ENCODE results near the gene RBM12. TPM values are rescaled to one million over a fixed set of nuclear protein-coding genes. Genes with fewer than 3 reads are reported as not detected.

Gene RBM12
- total and polyA plus RNA-seq, 2 of the 8 experiments (the other 6 are each of a cell fraction or from before 2014, with no cell fraction given): 187 to 214 TPM

- no peaks in the 10 kb centered on the region for H4K20me1 ChIP-seq (replicated peaks in 1 of 2; ENCODE audit: control insufficient read depth in 1 of 2, insufficient read depth in 2 of 2, low read length in 2 of 2)
- no peak overlapping the region for H2BK20ac ChIP-seq (ENCODE audit: low read length)
- H3K27ac ChIP-seq (ENCODE audit: low read depth, low read length): no peak overlapping the region
- H3K4ac ChIP-seq (replicated peaks; ENCODE audit: insufficient read length, low read depth, low read length): no peak overlapping the region
- H3K79me1 ChIP-seq (ENCODE audit: low read depth, low read length): no peaks in the 10 kb centered on the region
- no peaks in the 10 kb centered on the region for H3K36me3 ChIP-seq (ENCODE audit: control insufficient read depth in 2 of 4, insufficient read depth in 4 of 4, low read length in 3 of 4)
- WGBS, 2 experiments (ENCODE audit: extremely low coverage in 1 of 2, insufficient coverage in 1 of 2, insufficient read length in 1 of 2, insufficient replicate concordance in 2 of 2, low coverage in 1 of 2, low lambda C conversion rate in 2 of 2, missing lambda C conversion rate in 1 of 2): 93% methylated on average over 9 of the region's 9 CpGs; no CpG with 5 or more reads in 1 of the 2 experiments
- H3K9ac ChIP-seq (replicated peaks in 1 of 4; ENCODE audit: extremely low read depth in 1 of 4, low read depth in 3 of 4, low read length in 3 of 4): no peak overlapping the region
- POLR2A ChIA-PET (ENCODE audit: partially characterized antibody): interaction anchor here (1.0 kb wide), 1 partner anchor 161 kb away, joined by 3 read pairs; the partner anchor contains the start of gene PHF20
- peaks cover 0 to 4% (median 0%) of the 10 kb centered on the region in 4 experiments; a peak in 2 of 7 replicates for H3K27me3 ChIP-seq (replicated peaks in 1 of 4; ENCODE audit: control insufficient read depth in 3 of 4, extremely low read depth in 1 of 4, insufficient read depth in 3 of 4, low read length in 3 of 4)
- H2BK120ac ChIP-seq (replicated peaks; ENCODE audit: low read depth, low read length): no peak overlapping the region
- H2BK15ac ChIP-seq (ENCODE audit: low read length): no peak overlapping the region
- H3K9me3 ChIP-seq (ENCODE audit: insufficient read depth in 2 of 2, low read depth in 1 of 2, low read length in 1 of 2): no peaks in the 10 kb centered on the region
- H2BK5ac ChIP-seq (ENCODE audit: low read depth, low read length): no peak overlapping the region
- no peak for DNase-seq (ENCODE audit: low read depth in 1 of 2, low spot score in 2 of 2)
- no peak overlapping the region for H3K14ac ChIP-seq (ENCODE audit: insufficient read length)
- H2AFZ ChIP-seq (ENCODE audit: low read length): no peak overlapping the region
- H4K8ac ChIP-seq (ENCODE audit: extremely low read depth, insufficient read depth, low read length): no peak overlapping the region
- H2AK5ac ChIP-seq (ENCODE audit: low read depth, low read length): no peak overlapping the region
- no peak overlapping the region for H3K23ac ChIP-seq (ENCODE audit: insufficient read length)
- no peak overlapping the region for H3K4me3 ChIP-seq (ENCODE audit: extremely low read depth in 1 of 4, insufficient read depth in 2 of 4, low read depth in 3 of 4, low read length in 4 of 4)
- no peak overlapping the region for H4K91ac ChIP-seq (replicated peaks; ENCODE audit: insufficient read length, low read length)
- peaks cover 2% of the 10 kb centered on the region; the same call in 1 of the 2 replicates for H3K23me2 ChIP-seq (ENCODE audit: low read depth, low read length)
- H4K5ac ChIP-seq (ENCODE audit: insufficient read length, low read depth, low read length): no peak overlapping the region
- no peaks in the 10 kb centered on the region; a peak in 2 of 7 replicates for H3K4me1 ChIP-seq (replicated peaks in 1 of 4; ENCODE audit: control insufficient read depth in 3 of 4, insufficient read depth in 4 of 4, low read length in 3 of 4)
- H3K18ac ChIP-seq (ENCODE audit: extremely low read depth, low read length): no peak overlapping the region
- no peak overlapping the region for H2BK12ac ChIP-seq (ENCODE audit: low read depth, low read length)
- no peak overlapping the region for H3K4me2 ChIP-seq (ENCODE audit: insufficient read depth in 1 of 2, low read depth in 2 of 2, low read length in 2 of 2)
- no peaks in the 10 kb centered on the region for H3K79me2 ChIP-seq (ENCODE audit: control insufficient read depth in 1 of 2, insufficient read depth in 2 of 2, low read length in 2 of 2)
- H3K56ac ChIP-seq (replicated peaks; ENCODE audit: insufficient read length, low read depth, low read length): no peak overlapping the region
- FAIRE-seq: no peak
- CTCF ChIA-PET (ENCODE audit: partially characterized antibody): interaction anchor here (0.5 to 1.8 kb wide), 8 partner anchors 9 to 344 kb away, joined by 3 to 7 read pairs (median 3); partner anchors contain the start of gene SCAND1
- no peak for TF ChIP-seq EGR1 (IDR thresholded peaks at IDR 0.05; ENCODE audit: borderline replicate concordance, low read depth, low read length)
- TF ChIP-seq CTBP2 (IDR thresholded peaks at IDR 0.05; ENCODE audit: borderline replicate concordance, insufficient read depth, insufficient read length, low read length): no peak
- TF ChIP-seq ATF2 (IDR thresholded peaks at IDR 0.05; ENCODE audit: low read length): no peak
- no peak for TF ChIP-seq ATF3 (IDR thresholded peaks at IDR 0.05; ENCODE audit: insufficient read depth, low read depth, low read length)
- no peak for TF ChIP-seq RAD21 (IDR thresholded peaks at IDR 0.05 in 1 of 2, conservative IDR thresholded peaks at IDR 0.05 in 1 of 2; ENCODE audit: low read depth in 2 of 2, low read length in 2 of 2)
- TF ChIP-seq NRF1 (IDR thresholded peaks at IDR 0.05; ENCODE audit: low read depth, low read length): no peak
- no peak for TF ChIP-seq ASH2L (IDR thresholded peaks at IDR 0.05; ENCODE audit: low read length)
- no peak for TF ChIP-seq RFX5 (IDR thresholded peaks at IDR 0.05; ENCODE audit: borderline replicate concordance, low read depth, low read length)
Measured at GRCh38 chr20:35610833-35611427, 53.8 kb downstream of the RBM12 start.
